OCI-M2 (cell line): ENCODE measurements around the gene OR14J1.
"Not testable (repeated sequence)": the region's sequence is repeated elsewhere in the genome, so short reads cannot be mapped to it uniquely, and the experiment has no call there.

ENCODE experiments used
- DNase-seq: peaks from one replicate; lab custom pipeline; 2025; ENCODE audit not compliant: unreplicated experiment; lab: John Stamatoyannopoulos, UW

OR14J1 gene, protein sequence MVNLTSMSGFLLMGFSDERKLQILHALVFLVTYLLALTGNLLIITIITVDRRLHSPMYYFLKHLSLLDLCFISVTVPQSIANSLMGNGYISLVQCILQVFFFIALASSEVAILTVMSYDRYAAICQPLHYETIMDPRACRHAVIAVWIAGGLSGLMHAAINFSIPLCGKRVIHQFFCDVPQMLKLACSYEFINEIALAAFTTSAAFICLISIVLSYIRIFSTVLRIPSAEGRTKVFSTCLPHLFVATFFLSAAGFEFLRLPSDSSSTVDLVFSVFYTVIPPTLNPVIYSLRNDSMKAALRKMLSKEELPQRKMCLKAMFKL

GRCh38 chr6:29301316-29301715 lies at the start of gene OR14J1:
Gene OR14J1, plus strand, starts transcription at chr6:29301701. Its CDS starts 4,989 bp downstream, at chr6:29306690.
- DNase-seq, result no peak

DNA sequence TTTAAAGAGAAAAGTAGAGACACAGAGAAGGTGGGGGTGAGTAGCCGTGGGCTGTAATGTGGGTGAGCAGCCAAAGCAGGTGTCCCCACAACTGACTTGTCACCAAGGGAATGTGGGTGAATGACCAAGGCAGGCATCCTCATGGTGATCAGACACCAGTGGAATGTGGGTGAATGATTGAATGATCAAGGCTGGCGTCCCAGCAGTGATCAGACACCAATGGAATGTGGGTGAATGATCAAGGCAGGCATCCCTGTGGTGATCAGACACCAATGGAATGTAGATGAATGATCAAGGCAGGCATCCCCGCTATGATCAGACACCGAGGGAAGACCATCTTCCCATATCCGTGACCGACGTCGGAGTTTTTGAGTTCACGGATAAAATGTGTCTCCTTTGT lies 49.8 kb upstream of the OR14J1 start:
- no peak for DNase-seq

- no peak for DNase-seq
Measured at GRCh38 chr6:29255530-29255929, 46.0 kb upstream of the OR14J1 start.

GRCh38 chr6:29259721-29260120 lies 41.8 kb upstream of the OR14J1 start:
- DNase-seq, result no peak

- DNase-seq, result peak; percentile 26
Measured at GRCh38 chr6:29263001-29263400, 38.5 kb upstream of the OR14J1 start.

- no peak for DNase-seq
Measured at GRCh38 chr6:29294499-29294914, 7.0 kb upstream of the OR14J1 start.

GRCh38 chr6:29295181-29295585 lies 6.3 kb upstream of the OR14J1 start:
- no peak for DNase-seq

DNA sequence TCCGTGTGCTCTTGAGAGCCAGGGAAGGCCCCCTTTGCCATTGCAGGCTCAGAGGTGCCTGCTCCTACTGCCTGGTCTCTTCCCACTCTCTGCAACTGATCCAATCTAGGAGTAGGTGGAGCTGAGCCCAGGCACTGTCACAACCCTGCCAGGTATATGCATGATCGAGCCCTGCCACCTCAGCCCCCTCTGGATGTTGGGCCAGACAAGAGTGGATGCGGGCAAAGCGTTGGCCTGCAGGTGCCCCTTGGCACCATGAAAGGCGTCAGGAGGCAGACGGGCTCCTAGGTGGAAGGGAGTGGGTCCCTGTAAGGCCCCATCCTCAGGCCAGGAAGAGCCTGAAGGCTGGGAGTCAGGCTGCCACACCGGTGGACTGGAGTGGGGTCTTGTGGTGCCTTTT lies 5.9 kb upstream of the OR14J1 start:
- no peak for DNase-seq

GRCh38 chr6:29319931-29320330 lies 18.4 kb downstream of the OR14J1 start:
- no peak for DNase-seq

DNA sequence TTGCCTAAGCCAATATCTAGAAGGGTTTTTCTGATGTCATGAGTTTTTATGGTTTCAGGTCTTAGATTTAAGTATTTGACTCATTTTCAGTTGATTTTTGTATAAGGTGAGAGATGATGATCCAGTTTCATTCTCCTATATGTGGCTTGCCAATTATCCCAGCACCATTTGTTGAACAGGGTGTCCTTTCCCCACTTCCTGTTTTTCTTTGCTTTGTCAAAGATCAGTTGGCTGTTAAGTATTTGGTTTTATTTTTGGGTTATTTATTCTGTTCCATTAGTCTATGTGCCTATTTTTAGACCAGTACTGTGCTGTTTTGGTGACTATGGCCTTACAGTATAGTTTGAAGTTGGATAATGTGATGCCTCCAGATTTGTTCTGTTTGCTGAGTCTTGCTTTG lies 21.8 kb downstream of the OR14J1 start:
- DNase-seq, result not testable (repeated sequence)

DNA sequence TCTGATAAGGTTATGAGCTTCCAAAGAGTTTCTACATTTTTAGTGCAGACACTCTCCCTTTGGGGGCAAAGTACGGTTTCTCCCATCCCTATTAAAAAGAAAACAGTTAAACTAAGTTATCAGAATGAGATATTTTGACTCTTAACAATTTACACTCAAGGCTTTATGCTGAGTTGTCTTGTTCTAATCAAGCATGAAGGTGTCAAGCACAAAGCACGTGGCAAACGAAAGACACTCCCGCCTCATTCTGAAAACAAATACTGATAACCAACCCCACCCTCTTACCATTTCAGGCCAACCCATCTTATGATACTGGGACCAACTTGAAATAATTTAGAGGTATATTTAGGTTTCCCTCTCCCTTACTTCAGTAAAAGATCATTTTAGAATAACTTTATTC lies 24.3 kb downstream of the OR14J1 start:
- DNase-seq, result no peak

DNA sequence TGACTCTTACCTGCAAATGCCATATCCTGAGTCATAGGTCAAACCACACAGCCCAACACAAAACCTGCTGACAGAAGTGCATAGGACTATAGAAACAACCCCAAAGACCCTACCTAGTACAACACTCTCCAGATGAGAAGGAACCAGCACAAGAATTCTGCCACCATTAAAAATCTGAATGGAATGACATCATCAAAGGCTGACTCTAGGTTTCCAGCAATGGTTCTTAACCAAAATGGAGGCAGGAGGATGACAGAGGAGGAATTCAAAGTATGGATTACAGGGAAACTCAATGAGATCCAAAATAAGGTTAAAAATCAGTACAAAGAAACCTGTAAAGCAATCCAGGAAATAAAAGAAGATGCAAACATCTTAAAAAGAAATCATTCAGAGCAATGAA lies 31.2 kb downstream of the OR14J1 start:
- DNase-seq, result no peak

GRCh38 chr6:29336269-29336668 lies 34.8 kb downstream of the OR14J1 start:
- no peak for DNase-seq

DNA sequence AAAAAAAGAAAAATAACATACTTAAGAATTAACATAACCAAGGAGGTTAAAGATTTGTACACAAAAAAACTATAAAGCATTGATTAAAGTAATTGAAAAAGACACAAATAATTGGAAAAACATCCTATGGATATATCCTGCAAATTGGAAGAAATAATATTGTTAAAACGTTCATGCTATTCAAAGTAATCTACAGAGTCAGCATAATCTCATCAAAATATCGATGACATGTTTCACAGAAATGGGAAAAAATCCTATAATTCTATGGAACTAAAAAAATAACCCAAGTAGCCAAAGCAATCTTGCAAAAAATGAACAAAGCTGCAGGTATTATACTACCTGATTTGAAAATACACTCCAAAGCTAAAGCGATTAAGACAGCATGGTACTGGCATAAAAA lies 43.9 kb downstream of the OR14J1 start:
- no peak for DNase-seq

GRCh38 chr6:29349348-29349747 lies 47.8 kb downstream of the OR14J1 start:
- DNase-seq, result not testable (repeated sequence)

GRCh38 chr6:29354980-29355379 lies 53.5 kb downstream of the OR14J1 start:
- DNase-seq, result no peak

DNA sequence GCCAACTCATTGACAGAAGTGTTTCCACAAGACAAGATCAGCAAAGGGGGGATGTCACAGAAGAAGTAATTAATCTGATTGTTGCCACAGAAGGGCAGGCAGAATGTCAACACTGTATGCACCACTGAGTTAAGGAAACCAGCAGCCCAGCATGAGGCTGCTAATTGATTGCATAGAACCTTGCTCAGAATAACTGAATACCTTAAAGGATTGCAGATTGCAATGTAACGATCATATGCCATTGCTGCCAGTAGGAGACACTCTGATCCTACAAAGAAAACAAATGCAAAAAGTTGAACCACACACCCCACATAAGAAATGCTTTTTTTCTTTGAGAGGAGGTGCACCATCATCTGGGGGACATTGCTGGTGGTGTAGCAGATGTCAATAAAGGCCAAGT lies 54.1 kb downstream of the OR14J1 start:
- DNase-seq, result no peak
